GM21447 (cell line): ENCODE data around the gene DYTN.
"Not testable (repeated sequence)": the region's sequence is repeated elsewhere in the genome, so short reads cannot be mapped to it uniquely, and the experiment has no call there.

ENCODE experiments used
- ATAC-seq: cut with Tn5 transposase; IDR thresholded peaks from one replicate; pipeline ENCODE4 v1.9.1; 2021; ENCODE audit not compliant: unreplicated experiment

The DYTN gene, protein sequence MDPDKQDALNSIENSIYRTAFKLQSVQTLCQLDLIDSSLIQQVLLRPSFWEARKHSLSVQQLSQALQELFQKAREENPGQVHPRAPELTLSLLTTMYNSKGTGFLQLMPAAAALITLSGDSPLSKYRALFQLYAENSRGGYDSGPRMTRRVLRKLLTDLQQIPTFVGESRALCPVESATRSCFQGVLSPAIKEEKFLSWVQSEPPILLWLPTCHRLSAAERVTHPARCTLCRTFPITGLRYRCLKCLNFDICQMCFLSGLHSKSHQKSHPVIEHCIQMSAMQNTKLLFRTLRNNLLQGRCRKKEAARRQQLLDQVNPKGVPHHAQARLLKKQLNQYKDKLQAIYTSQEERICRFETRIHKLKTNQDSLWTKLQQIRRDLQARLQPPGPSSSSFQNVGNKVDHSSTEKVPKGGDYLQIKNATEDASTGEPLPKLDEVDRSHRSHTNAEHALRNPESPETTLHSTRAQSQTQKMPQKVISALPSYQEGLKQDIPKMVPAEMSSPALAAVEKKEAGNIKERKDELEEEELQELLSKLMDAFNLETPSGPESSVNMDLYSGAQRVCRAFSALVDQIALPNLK

DNA sequence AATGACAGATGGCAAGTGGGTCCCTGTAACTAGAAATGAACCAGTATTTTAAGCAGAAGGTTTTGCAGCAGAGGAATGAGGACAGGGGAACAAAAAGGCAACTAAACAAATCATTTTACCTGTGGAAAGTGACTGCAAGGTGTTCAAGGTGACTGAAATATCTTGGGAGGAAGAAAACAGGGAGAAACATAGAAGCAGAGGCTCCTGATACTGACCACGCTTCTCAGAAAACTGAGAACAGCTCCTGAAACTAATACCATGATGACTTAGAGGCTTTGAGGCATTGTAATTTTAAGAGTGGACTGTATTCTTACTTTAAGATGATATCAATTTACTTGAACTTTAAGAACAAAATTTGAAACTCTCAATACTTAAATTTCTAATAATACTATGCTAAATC is at the start of gene DYTN:
DYTN (minus strand) TSS at position 101 of the 400 bp plus-strand sequence. CDS start 117 bp downstream, outside the sequence.
- ATAC-seq = peak; percentile 36

DNA sequence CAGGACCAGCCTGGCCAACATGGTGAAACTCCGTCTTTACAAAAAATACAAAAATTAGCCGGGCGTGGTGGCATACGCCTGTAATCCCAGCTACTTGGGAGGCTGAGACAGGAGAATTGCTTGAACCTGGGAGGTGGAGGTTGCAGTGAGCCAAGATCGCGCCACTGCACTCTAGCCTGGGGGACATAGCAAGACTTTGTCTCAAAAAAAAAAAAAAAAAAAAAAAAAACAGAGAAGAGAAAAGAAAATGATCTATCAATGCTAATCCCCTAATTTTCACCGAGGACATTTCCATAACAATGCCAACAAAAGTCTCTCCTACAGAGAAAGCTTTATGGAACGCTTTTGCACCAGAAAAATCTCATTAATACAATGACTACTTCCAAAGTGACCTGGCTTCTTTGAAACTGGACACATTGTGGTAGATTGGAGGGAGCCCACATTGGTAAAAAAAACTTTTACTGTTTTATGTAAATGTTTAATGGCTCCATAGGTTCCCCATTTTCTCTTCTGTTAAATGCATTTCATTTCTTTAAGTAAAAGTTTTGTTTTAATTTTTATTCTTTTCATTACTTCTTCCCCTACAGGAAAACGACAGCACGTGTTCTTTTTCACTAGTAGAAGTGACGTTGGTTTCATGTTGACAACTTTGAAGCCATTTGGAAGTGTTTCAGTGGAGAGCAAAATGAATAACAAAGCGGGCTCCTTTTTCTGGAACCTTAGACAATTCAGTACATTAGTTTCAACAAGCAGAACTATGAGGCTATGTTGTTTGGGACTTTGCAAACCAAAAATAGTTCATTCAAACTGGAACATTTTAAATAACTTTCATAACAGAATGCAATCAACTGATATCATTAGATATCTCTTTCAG is 48.1 kb upstream of the DYTN start:
- no peak for ATAC-seq

DNA sequence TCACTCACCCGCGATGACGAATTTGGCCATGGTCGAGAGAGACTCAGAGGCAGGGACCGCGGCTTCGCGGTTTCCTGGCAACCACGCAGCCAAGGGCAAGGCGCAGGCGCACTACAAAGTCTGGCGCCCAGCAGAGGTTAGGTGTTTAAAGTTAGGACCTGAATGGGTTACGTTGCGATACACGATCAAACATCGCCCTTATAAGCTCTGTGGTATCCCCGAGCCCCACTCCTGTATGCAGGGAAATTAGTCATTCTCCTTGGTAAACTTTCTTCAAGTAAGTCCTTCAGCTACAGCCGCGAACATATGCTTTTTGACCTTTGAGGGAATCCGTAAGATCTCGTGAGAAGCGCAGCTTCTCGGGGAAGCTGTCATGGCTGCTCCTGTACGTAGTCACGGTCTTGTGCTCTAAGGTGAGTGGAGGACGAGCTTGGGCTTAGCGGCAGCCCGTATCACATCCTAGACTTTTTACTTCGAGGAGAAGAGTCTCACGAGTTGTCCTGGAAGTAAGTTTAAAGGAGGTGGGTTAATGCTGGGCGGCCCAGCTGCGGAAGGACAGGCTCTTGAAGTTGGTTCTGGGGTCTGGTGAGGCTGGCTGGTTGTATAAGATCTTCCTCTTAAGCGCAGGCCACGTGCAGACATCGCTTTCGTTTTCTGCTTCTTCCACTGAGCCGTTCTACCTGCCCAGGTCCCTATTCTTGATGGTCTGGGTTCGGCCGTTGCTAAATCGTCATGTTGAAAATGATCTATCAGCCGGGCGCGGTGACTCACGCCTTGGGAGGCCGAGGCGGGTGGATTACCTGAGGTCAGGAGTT is 47.3 kb upstream of the DYTN start, which contains the start of the genes FASTKD2 and MDH1B:
FASTKD2 (plus strand) TSS at position 365 of the 815 bp plus-strand sequence. CDS start 1,088 bp downstream, outside the sequence.
MDH1B (minus strand) TSS at position 87 of the 815 bp plus-strand sequence; CDS start at position 30, 57 bp downstream.
- peak; percentile 93 for ATAC-seq

DNA sequence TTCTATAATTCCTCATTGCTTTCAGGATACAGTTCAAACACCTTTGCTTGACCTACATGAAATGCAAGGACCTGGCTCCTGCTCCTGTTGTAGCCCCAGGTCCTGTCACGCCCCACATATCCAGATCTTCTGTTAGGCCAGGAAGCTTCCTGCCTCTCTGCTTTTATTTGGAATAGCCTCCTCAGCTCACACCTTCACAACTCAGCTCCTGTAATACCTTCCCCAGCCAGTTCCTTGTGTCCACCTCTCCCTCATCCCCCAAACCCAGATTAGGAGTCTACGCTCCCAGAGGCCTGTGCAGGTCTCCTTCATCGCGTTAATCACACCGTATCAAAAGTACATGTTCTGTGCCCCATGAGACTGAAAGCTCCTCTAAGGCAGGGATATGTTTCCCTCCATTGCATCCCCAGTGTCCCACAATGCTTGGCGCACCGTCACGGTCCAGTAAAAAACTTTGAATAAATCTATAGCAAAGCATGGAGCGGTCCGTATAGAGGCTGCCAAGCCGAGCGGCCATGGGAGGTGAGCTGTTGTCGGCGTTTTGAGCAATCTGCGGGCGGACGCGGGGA is 46.6 kb upstream of the DYTN start:
- peak; percentile 42 for ATAC-seq

DNA sequence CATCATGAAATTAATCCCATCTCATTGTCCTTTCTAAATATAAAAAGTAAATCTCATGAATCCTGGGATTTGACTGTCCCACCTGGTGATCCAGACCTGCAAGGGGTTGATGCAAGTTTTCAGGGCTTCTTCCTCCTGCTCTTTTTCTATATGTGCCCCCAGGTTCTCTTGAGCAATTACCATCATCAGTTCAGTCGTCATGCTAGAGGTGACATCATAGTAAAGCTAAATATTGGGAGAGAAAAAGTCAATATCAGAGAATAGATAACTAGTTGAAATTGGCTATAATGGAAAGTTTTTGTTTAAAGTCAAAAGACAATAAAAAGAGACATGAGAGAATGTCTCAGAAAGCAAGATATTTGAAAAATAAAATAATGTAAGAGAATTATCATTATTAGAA is 38.6 kb upstream of the DYTN start:
- ATAC-seq = no peak

DNA sequence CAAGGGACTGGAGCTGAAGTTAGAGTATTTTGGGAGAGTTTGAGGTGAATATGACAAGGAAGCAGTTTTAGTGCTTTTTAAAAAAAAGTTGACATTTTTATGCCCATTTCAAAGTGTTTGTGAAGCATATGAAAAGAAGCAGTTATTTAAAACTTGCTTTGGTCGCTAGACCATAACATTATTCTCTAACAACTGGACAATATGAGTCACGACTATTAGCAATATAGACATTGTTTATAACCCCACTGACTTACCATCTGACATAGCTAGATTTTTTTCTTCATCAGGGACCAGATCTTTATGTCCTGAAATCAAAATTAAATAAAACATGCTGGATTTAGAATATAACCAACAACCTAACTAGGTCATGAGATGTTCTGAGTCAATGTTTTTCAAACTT is 22.6 kb upstream of the DYTN start:
- no peak for ATAC-seq

DNA sequence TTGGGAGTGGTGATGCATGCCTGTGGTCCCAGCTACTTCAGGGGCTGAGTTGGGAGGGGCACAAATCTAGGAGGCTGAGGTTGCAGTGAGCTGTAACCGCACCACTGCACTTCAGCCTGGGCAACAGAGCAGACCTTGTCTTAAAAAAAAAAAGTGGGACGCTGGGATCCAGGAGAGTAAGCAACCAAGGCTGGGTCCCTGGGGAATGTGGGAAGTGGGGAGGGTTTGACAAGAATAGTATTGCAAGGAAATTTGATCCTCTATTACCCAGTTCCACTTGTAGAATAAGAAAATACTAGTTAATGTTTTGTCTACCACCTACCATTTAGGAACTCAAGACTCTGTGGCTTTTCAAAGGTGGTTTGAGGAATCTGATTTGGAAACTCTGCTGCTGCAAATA is 21.1 kb upstream of the DYTN start:
- ATAC-seq = no peak

DNA sequence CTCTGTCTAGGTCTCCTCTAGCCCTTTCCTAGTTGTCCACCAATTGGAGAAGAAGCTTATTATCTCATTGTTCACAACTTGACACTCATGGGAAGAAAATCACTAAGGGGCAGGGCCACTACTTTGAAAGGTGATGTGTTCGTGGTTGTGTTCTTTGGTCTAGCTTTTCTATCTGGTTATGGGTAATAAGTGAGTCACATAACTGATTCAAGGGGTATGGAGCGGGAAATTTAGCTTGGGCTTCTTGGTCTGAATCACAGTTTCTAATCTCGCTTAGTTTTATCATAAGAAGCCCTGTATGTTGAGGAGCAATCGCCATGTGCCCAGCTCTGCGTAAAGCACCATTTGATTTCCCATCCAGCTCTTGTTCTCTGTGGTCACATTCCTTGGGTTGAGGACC is 18.7 kb upstream of the DYTN start:
- ATAC-seq = no peak

DNA sequence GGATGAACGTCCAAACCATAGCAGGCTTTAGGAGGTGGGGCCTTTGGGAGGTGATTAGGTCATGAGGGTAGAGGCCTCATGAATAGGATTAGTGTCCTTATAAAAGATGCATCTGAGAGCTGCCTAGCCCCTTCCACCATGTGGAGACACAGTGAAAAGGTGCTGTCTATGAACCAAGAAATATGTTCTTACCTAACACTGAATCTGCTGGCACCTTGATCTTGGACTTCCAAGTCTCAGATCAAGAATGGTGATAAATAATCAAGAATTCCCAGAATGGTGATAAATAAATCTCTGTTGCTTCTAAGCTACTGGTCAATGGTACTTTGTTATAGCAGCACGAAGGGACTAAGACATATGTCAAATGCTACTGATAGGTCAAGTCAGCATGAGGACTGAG is 15.1 kb upstream of the DYTN start:
- ATAC-seq = no peak

DNA sequence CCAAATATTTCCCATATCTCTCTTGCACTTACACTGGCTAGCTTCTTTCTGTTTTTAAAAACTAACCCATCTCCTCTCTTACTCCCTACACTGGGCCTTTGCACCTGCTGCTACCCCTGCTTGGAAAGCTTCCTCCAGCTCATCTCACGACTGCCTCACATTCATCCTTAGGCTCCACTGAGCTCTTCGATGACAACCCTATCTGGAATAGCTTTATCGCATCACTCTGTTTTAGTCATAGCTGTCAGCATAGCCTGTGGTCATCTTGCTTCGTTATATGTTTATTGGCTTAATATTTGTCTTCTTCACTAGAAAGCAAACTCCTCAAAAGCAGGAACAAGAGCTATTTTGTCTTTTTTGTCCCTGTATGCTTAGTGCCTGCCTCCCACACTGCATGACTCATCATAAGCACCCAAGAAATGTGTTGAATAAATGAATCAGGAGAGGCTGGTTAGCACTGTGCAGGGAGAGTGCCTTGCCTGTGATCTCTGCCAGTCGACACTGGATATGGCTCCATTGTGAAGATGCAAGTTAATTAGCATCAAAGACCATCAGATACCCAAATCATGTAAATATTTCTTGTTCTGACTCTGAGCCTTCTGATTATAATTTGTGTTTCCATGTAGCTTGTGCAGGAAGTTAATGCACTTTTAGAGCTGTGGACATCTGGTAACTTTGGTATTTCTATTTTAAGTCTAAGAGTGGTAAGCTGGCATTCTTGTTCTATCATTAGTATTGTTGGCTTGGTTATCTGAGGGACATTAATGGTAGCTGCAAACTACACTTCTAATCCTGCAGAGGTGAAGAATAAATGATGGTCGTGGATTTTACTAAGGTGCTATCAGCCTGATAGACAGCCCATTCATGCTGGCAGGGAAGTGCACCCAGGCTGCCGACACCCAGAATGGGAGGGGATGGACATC is 10.3 kb upstream of the DYTN start:
- ATAC-seq = no peak

DNA sequence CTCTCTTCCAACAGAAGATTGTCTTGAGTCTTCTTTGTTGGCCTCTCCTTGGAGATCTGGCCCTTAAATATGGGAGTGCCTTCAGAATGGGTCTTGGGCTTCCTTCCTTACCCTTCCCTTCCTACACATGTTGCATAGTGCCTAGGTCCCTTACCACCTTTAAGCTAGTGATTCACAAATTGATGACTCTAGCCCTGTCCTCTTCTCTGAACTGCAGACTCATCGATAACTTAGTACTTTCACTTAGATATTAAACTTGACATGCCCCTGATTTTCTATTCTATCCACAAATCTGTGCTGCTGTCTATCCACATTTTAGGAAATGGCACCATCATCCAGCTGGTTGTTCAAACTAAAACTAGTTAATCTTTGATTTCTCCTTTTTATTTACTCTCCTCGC is 9.1 kb upstream of the DYTN start:
- ATAC-seq = no peak

DNA sequence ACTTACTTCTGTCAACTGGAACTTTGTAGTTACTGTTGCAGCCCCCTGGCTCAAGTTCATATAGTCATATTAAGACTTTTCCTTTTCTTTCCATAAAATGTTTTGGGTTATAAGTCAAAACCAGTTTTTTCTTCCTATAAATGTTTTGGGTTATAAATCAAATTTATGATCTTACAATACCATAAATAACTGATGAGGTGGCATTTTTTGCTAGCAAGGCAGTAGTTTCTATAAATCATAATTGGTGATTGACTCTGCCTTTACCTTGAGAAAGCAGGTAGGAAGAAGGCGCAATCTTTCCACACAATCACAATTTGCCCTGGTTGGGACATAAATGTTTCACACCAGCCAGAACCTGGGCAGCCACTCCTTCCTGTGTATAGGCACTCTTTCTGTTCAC is 5.1 kb upstream of the DYTN start:
- ATAC-seq = no peak

DNA sequence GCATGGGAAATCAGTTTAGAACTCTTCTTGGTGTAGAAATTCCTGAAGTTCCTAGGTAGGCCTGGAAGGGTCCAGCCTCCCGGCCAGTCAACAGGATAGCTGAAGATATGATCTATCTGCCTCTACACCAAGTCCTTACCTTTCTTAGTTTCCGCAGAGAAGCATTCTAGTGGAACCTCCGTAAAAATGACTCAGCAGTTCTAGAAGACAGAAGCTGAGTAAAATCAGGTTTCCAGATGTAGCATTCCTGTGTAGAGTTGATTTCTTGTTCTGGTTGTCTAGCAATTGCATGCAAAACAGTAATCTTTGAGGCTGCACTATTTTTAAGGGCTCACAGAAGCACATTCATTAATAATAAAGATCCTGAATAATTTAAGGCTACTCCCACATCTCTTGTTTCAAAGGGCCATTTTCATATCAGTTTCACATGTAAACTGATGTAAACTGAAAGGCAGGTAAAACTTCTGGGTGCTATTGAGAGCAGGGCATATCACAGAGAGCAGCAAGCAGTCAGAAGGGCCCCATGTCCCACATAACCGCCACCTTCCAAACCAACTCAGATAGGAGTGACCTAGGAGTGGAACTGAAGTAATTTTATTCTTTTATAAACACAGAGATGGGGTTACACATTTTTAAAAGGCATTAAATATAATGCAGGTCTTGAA is 3.2 kb upstream of the DYTN start:
- peak; percentile 90 for ATAC-seq

DNA sequence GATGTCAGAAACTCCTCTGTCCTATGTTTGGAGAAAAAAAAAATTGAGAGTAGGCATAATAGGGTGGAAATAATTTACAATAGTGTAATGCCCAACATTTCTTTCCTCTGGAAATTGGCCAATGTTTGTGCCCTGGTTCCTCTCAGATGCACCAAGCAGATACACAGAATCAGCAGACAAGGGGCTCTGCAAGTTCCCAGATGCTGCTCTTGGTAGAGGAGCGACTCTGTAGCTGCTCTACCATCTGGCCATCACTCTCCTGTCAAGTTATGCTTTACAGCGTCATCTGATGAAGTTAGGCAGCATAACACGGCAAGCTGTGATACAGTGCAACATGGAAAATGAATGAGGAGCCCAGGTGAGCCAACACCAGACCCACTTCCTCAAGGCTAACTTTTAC is 1.6 kb downstream of the DYTN start:
- no peak for ATAC-seq

DNA sequence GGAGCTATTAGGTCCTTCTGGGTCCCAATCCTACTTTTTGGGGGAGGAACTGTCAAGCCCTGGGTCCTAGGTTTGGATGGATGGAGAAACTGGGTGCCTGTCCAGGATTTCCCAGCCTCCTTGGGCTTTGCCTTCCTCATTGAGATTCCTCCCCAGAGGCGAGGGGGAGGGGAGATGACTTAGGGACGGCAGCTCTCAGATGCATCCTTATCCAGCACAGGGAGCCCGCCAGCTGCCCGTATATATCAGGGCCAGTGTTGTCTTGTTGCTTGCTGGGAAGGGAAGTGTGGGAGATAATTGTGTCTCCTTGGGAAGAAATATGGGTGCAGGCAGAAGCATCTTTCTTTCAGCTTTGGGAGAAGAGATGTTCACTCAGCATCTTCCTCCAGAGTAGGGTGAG is 3.0 kb downstream of the DYTN start:
- ATAC-seq = not testable (repeated sequence)

DNA sequence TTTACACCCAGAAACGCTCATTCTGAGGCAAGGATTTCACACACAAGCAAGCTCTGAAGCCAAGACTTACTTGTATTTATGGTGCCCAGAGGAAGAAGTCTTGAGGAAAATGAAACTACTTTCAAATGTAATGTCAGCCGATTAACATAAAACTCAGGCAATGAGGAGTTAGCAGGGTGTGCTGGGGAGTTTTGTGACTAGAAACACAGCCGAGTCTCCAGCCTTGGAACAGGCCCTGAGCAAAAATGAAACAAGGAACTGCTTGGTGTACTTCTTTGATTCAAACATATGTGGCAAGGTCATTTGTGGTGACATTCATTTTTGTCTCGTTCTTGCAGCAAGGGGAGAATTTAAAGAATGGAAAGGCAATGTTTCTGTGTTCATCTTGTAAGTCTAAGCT is 4.5 kb downstream of the DYTN start:
- ATAC-seq = peak; percentile 72

DNA sequence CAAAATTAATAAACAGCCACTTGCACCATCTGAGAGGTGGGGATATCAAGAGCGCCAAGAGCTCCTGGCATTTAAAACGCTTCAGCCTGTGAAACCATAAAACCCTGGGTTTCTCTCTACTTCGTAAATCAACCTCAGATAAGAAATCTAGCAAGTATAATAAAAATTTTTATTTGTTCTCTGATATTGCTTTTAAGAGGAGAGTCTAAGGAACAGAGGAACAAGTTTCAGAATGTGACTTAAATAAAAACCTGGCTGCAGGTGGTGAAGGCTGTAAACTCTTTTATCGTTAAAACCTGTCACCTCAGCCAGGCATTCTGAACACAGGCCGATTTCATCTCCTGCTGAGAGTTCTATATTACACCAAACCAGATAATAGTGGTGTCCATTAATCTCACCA is 9.9 kb downstream of the DYTN start:
- ATAC-seq = no peak

DNA sequence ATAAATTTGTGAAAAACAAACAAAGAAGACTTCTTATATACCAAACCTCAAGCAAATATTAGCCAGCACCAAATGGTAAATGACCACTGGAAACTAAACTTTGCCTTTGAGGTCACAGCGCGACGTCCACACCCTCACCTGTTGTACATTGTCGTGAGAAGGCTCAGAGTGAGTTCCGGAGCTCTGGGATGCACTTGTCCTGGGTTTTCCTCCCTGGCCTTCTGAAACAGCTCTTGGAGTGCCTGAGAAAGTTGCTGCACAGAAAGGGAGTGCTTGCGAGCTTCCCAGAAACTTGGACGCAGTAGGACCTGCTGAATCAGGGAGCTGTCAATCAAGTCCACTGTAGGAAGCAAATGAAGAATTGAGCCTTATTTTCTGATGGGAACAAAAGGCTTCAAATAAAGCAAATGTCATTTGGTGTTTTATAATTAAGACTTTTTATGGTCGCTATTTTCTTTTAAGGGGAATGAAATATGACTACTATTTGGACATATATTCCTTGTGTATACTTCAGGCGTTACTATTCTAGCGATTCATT is 11.0 kb downstream of the DYTN start:
- ATAC-seq = no peak
